Activated gamma-delta T cell (primary cell): ENCODE results near the gene SELE.

ENCODE experiments used
- DNase-seq: peaks from one replicate; lab custom pipeline; 2025; lab: John Stamatoyannopoulos, UW
- total RNA-seq, 2 donors: gene quantifications; one replicate each; lab custom pipeline; 2026; lab: John Stamatoyannopoulos, UW

SELE gene
- 0 reads per million in 2 donors for total RNA-seq

GRCh38 chr1:169733924-169734323, at the start of gene SELE:
Gene SELE (minus strand): TSS chr1:169734079. CDS start chr1:169733612, 467 bp downstream.
- DNase-seq = no peak

DNA sequence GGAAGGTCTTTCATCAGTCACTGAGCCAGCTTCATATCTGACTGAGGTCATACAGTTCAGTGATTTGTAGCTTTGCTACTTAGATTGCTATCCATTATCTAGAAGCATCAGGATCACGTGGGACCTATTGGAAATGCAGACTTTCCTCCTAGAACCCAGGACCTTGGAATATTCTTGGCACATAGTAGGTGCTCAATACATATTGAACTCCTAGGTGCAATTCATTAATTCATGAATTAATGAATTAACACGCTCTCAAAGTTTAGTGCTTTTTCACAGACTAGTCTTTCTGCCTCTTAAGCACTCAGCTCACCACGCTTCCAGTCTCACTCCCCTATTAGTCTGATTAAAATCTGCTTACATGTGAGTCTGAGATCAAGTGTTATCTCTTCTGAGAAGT, 48.7 kb upstream of the SELE start:
- no peak for DNase-seq

DNA sequence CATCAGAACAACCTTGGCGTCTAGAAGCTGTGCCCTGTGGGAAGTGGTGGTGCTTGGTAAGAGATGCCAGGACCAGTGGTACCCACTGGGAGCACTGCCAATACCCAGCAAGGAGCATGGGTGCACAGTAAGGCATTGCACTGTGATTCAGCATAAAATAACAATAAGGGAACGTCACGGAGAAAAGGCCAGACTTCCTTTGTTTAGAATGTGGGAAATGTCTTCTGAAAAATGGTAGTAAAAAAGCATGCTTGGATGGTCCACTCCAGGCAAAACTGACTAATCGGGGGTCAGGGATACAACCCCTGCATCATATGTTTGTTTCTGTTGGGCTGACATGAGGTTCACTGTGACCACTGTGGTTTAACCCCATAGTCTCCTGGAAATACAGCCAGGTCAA, 46.1 kb upstream of the SELE start:
- DNase-seq = no peak

- no peak for DNase-seq
Observed at GRCh38 chr1:169779150-169779549, 45.3 kb upstream of the SELE start.

DNA sequence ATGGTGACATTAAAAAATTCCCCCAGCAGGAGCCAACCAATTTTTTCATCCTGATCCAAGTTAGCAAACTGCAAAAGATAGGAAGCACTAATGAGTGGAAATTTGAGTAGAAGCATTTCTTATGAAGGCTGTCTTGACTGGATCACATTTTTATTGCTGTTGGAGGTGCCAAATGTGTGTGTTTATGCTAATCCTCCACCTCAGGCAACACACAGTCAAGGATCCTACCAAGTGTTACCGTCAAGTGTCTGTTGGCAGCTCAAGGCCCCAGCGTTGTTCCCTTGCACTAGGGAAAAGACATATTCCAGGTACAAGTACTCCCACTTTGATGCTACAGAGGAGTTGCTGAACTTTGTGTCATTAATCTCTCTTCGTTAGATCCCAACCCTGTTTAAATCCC, 42.6 kb upstream of the SELE start:
- DNase-seq = no peak

DNA sequence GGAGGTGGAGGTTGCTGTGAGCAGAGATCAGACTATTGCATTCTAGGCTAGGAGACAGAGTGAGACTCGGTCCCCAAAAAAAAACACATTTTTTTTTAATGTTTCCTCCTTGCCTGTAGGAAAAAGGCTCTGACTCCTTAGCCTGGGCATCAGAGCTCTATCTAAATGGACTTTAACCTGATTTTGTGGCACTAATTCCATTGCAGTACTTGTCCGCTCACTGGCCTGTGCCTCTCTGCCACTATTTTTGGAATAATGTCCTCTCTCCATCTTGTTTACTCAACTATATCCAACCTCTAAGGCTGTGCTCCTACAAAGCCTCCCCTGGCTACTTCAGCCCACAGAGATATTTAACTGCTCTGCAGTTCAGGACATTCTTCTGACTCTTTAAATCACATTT, 34.3 kb upstream of the SELE start:
- DNase-seq = no peak

GRCh38 chr1:169765580-169766331, 31.9 kb upstream of the SELE start:
- DNase-seq = no peak

- DNase-seq = no peak
Observed at GRCh38 chr1:169764919-169765318, 31.0 kb upstream of the SELE start.

DNA sequence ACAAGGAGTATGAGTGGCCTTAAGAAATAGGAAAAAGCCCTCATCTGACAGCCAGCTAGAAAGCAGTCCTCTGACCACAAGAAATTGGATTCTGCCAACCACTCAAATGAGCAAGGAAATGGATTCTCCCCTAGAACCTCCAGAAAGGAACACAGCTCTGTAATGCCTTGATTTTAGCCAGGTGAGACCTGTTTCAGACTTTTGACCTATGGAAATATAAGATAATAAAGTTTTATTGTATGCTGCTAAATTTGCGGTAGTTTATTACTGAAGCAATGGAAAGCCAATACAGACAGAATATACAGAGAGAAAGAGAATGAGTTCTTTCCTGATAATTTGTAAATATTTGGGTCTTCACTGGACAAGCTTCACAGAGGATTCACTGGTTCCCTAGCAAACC, 28.8 kb upstream of the SELE start:
- DNase-seq = no peak

DNA sequence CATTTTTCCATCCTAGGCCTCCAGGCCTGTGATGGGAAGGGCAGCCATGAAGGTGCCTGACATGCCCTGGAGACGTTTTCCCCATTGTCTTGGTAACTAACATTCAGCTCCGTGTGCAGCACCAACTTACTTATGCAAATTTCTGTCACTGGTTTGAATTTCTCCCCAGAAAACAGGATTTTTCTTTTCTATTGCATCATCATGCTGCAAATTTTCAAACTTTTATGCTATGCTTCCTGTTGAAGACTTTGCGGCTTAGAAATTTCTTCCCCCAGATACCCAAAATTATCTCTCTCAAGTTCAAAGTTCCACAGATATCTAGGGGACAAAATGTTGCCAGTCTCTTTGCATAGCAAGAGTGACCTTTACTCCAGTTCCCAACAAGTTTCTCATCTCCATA, 25.2 kb upstream of the SELE start:
- DNase-seq = no peak

DNA sequence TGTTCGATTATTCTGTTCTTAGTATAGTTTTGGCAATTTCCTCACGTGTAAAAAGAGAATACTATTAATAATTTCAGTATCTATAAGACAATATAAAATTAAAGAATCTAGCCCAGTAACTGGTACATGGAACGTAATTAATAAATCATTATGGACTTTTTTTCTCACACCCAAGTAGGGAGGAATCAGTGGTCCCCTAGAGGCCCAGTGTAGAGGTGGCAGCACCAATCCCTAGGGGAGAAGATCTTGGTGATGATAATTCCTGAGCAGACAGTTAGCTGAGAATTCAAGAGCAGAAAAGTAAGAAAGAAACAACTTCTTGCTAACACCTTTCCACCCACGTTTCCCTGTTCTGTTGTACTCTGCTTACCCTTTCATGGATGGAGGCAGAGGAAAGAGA, 19.7 kb upstream of the SELE start:
- DNase-seq = no peak

DNA sequence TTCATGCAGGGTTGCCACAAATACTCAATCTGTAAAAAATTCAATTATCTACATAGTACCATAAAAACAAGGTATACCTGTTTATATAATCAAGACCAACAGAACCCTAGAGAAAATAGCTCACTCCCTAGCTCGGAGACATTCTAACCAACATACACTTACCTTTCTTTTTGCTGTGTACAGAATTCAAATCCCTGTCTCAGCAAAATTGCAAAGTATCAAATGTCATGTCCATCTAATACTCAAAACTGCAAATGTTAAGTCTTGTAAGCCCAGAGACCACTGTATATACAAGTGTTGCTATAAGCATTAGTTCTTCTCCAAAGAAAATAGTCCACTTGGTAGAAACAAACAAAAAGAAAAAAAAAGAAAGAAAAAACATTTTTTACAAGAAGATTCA, 16.2 kb upstream of the SELE start:
- no peak for DNase-seq

DNA sequence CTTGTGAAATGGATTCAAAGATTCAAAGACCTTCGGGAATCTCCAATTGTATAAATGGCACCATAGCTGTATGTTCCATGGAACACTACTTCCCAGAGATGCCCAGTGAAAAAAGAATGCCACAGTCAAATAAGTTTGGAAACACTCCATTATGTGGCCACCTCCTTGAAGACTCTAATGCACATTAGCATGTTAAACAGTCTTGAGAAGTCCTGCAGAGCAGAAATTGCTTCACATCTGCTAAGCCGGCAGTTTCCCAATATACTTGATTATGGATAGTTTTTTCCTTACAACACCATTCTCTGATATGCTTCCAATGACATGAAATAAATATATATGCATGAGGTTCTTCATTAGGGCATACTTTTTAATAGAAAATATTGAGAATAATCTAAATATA, 12.7 kb upstream of the SELE start:
- DNase-seq = no peak

DNA sequence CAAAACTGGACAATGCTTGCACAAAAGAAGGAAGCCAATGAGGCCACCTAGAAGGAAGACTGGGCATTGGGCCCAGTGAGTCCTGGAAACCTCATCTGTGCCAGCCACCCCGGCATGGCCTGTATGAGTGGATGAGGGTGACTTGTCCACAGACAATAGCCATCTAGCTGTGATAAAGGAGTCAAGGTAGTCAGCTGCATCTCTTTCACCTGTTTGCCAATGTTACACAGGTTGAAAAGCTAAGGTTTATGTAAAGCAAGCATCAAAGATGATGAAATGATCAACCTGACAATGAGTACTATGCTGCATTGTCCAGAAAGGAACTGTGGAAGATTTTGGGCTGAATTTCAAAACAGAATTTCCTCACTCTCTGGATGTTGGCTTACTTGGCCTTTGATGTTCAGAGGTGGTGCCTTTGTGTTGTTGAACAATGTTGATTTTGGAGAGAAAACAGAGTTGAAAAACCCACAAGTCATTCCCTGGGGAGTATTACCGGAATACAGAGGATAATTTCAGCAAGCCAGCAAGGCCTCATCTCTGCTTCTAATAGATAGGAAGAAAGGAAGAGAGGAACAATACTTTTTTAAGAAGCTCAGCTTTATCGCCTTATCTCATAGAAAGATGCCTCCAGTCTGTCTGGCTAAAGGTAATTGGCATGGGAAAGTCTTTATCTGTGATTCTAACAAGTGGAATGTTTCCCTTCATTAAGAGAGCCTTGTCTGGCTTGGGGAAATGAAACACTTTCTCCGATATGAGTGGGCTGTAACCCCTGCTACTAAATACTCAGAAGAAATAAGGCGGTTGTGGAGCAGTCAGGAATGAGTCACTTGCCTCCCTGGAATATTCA, 11.4 kb upstream of the SELE start:
- no peak for DNase-seq

DNA sequence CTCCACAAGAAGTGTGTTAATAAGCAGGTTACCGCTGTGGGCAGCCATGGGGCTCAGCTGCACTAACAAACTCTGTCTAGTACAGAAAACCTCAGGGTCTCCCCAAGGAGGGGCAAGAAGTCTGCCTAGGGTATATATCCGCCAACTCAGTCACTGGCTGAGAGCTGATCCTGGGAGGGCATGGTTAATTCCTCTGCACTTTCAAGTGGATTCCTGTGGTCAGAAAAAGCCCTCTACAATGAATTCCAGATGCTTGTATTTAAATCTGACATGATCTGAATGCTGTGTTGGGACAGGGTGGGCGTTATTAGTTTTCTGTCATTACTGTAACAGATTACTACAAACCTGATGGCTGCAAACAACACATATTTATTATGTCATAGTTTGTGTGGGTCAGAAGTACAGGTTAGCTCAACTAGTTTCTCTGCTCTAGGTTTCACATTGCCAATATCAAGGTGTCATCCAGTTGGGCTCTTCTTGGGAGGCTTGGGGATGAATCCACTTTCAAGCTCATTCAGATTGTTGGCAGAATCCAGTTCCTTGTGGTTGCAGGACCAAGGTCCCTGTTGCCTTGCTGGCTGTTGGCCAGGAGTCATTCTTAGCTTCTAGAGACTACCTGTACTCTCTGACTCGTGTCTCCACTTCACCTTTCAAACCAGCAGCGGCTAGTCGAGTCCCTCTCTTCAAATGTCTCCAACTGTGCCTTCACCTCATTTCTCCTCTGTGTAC, 8.0 kb upstream of the SELE start:
- DNase-seq = no peak

DNA sequence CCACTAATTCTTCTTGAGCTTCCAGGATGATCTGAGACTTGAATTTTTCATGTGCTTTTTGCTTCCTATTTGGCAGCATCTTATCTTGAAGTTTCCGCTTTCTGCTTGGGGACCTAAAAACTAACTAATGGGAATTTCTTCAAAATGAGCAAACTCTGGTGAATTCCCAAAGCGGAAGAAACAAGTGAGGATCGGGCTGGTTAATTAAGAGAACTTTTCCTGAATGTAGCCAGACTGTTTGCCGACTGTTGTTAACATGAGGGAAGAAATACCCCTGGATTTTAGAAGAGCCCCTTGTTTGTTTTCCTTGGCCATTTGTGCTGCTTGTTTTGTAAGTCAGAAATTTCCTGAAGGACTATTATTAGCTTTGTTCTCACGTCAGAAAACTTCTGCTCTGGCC, 6.1 kb upstream of the SELE start:
- no peak for DNase-seq

DNA sequence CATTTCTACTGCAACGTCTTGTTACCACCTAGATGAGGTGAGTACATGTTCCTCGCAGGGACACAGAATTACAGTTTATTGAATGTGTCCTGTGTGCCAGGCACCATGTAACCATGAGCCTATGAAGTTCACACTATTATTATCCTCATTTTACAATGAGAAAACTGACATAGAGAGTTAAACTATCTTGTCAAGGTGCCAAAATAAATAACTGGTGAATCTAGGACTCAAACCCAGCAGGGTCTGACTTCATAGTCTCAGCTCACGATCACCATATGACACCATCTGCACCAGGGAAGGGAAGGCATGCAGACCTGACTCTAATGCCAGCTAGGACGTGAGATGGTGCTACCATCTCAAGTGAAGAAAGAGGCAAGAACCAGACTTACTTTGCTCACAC, 2.4 kb downstream of the SELE start:
- DNase-seq = no peak

- no peak for DNase-seq
Observed at GRCh38 chr1:169729991-169730390, 3.9 kb downstream of the SELE start.

GRCh38 chr1:169727307-169727706, 6.6 kb downstream of the SELE start:
- no peak for DNase-seq

GRCh38 chr1:169726851-169727250, 7.0 kb downstream of the SELE start:
- no peak for DNase-seq

DNA sequence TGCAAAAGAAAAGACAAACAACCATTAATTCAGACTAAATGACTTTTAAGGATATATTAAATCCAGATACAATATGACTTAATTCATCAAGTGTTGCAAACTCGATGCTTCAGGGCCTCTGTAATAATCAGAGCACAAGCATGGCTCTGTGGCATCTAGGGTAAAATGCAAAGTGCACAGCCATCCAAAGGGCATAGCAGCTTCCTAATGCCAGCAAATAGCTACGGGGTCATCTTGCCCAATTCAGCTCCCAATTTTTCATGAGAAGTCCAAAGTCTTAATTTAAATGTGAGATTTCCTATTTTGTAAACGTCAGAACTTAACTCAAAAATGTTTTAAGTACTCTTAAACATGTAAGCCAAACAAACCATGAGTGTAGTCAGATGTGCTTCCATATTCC, 7.9 kb downstream of the SELE start:
- no peak for DNase-seq

DNA sequence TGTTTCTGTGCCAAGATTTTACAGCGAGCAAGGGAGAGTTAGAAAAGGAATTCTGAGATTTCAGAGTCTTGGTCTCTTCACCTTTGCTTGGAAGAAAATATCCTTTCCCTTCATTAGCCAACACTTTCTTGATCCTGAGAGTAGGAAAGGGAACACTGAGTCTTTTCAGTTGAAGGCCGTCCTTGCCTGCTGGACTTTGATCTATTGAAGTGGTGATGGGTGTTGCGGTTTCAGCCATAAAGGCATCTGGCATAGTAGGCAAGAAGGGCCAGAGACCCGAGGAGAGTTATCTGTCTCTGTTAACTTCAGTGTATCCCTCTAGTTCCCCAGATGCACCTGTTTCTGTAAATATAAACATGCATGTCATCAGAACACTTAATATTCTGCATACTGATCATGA, 9.7 kb downstream of the SELE start:
- DNase-seq = no peak

DNA sequence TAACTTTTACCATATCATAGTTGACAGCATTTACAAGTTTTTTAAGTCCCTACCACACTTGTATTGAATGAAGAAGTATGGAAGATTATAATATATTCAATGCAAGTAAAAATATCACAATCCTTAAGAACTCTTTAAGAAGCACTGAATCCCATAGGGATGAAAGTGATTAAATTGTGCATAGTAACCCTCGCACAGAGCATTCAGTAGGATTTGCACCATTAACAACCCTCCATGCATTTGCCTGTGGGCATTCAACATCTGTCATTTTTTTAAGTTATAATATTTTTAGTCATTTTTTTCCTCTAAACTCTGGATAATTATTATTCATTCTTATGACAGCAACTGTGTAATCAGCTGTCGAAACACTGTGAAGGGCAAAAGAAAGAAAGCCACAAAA, 10.1 kb downstream of the SELE start:
- no peak for DNase-seq
